A549 (cell line): ENCODE data around the gene ACR. TPM values are rescaled to one million over a fixed set of nuclear protein-coding genes. Genes with fewer than 3 reads are reported as not detected.

Experiments used
- ATAC-seq, 2 experiments: fragments of 200-7000 bp in 1 of 2; fragments of >200 bp in 1 of 2; cut with Nextera tagmentation in 1 of 2; cut with Tn5 transposase in 1 of 2; 3 replicates each; pipeline versions ENCODE4 v1.8.0 to v1.9.1; 2018 to 2020; ENCODE audit warnings: mild to moderate bottlenecking in 1 of 2, moderate library complexity in 1 of 2
- CTCF ChIA-PET: fragments of 300-600 bp; sonication (Branson Sonifier 250); formaldehyde crosslinking; extraction: SDS; loops from one replicate; lab custom pipeline; 2021; ENCODE audit warnings: antibody characterized with exemption, inconsistent platforms; lab: Yijun Ruan, JAX
- POLR2A ChIA-PET: fragments of 350-600 bp; formaldehyde crosslinking; extraction: SDS; loops from one replicate; lab custom pipeline; 2021; ENCODE audit warnings: antibody characterized with exemption, inconsistent platforms; lab: Yijun Ruan, JAX
- DNase-seq, 2 experiments: peaks; one replicate each; pipeline versions ENCODE4 v3.0.0 to v3.0.0-alpha.2; 2011 to 2016; ENCODE audit warnings: low read depth in 1 of 2, low spot score in 1 of 2
- FAIRE-seq: peaks from 2 replicates; lab custom pipeline; 2011; peaks lifted over from hg19 to GRCh38; lab: Jason Lieb, UNC
- H3K27ac ChIP-seq, 2 experiments: fragments of >200 bp; sonication (Bioruptor Twin); formaldehyde crosslinking; 3 replicates each; pipeline ENCODE4 v1.5.1; 2016 to 2017
- H3K4me1 ChIP-seq: fragments of >200 bp; sonication (Bioruptor Twin); formaldehyde crosslinking; 3 replicates; pipeline ENCODE4 v1.6.1; 2016
- H3K4me2 ChIP-seq: fragments of >200 bp; sonication (Bioruptor Twin); formaldehyde crosslinking; 3 replicates; pipeline ENCODE4 v1.6.1; 2016
- H3K4me3 ChIP-seq: fragments of >200 bp; sonication (Bioruptor Twin); formaldehyde crosslinking; 3 replicates; pipeline ENCODE4 v1.5.1; 2016
- H3K9me3 ChIP-seq: fragments of >200 bp; sonication (Bioruptor Twin); formaldehyde crosslinking; 3 replicates; pipeline ENCODE4 v1.6.1; 2016
- CBX8 ChIP-seq: fragments of 200-600 bp; sonication (generic); IDR thresholded peaks from 2 replicates; pipeline ENCODE4 v1.6.1; 2016
- CHD2 ChIP-seq: fragments of 150-350 bp; IDR thresholded peaks from 2 replicates; pipeline ENCODE4 v1.6.1; 2014; ENCODE audit warnings: low read length; ENCODE audit not compliant: partially characterized antibody
- CHD4 ChIP-seq: fragments of 200-600 bp; sonication (generic); IDR thresholded peaks from 2 replicates; pipeline ENCODE4 v1.6.1; 2016; ENCODE audit warnings: antibody characterized with exemption, mild to moderate bottlenecking, borderline replicate concordance
- CTCF ChIP-seq: fragments of >200 bp; sonication (Bioruptor Twin); formaldehyde crosslinking; IDR thresholded peaks from 3 replicates; pipeline ENCODE4 v1.5.1; 2016
- E2F6 ChIP-seq: IDR thresholded peaks from 2 replicates; pipeline ENCODE4 v1.6.1; 2012; ENCODE audit warnings: low read depth, borderline replicate concordance
- EP300 ChIP-seq, 2 experiments: fragments of >200 bp; sonication (Bioruptor Twin); formaldehyde crosslinking; IDR thresholded peaks; 2 replicates in 1 of 2; 3 replicates in 1 of 2; pipeline ENCODE4 v1.6.1; 2016 to 2017
- ESRRA ChIP-seq: fragments of 150-350 bp; IDR thresholded peaks from 2 replicates; pipeline ENCODE4 v1.6.1; 2014; ENCODE audit warnings: mild to moderate bottlenecking, low read length, borderline replicate concordance
- HEYL ChIP-seq: fragments of 250-450 bp; sonication (Bioruptor Pico); IDR thresholded peaks from 2 replicates; pipeline ENCODE4 v1.8.0; 2021; ENCODE audit warnings: mild to moderate bottlenecking, moderate library complexity
- HMGXB4 ChIP-seq: fragments of 250-450 bp; sonication (Bioruptor Pico); IDR thresholded peaks from 2 replicates; pipeline ENCODE4 v1.5.0; 2021; ENCODE audit warnings: mild to moderate bottlenecking, moderate library complexity, borderline replicate concordance
- HOXA7 ChIP-seq: fragments of 250-450 bp; sonication (Bioruptor Pico); IDR thresholded peaks from 2 replicates; pipeline ENCODE4 v1.5.0; 2020; ENCODE audit warnings: mild to moderate bottlenecking, moderate library complexity
- HOXB13 ChIP-seq: fragments of 250-450 bp; sonication (Bioruptor Pico); IDR thresholded peaks from 2 replicates; pipeline ENCODE4 v1.5.0; 2020; ENCODE audit warnings: low read depth, mild to moderate bottlenecking, moderate library complexity
- HOXB5 ChIP-seq: fragments of 250-450 bp; sonication (Bioruptor Pico); IDR thresholded peaks from 2 replicates; pipeline ENCODE4 v1.5.0; 2020; ENCODE audit warnings: mild to moderate bottlenecking, moderate library complexity
- JUN ChIP-seq, 2 experiments: fragments of >200 bp; sonication (Bioruptor Twin); formaldehyde crosslinking; IDR thresholded peaks; 2 replicates in 1 of 2; 3 replicates in 1 of 2; pipeline ENCODE4 v1.6.1; 2016 to 2017
- JUNB ChIP-seq: fragments of >200 bp; sonication (Bioruptor Twin); formaldehyde crosslinking; IDR thresholded peaks from 2 replicates; pipeline ENCODE4 v1.6.1; 2016
- MAFK ChIP-seq: fragments of 450-650 bp; IDR thresholded peaks from 2 replicates; pipeline ENCODE4 v1.6.1; 2014; ENCODE audit not compliant: partially characterized antibody
- MAX ChIP-seq: IDR thresholded peaks from 2 replicates; pipeline ENCODE4 v1.6.1; 2012
- MAZ ChIP-seq: fragments of 150-350 bp; IDR thresholded peaks from 2 replicates; pipeline ENCODE4 v1.6.1; 2014; ENCODE audit warnings: antibody characterized with exemption, low read depth, low read length, borderline replicate concordance
- MYC ChIP-seq: IDR thresholded peaks from 2 replicates; pipeline ENCODE4 v1.6.1; 2012; ENCODE audit warnings: mild to moderate bottlenecking, inconsistent platforms, low read length, improper control_type of control experiment, borderline replicate concordance
- PBX3 ChIP-seq: IDR thresholded peaks from 2 replicates; pipeline ENCODE4 v1.6.1; 2012
- PHF8 ChIP-seq: fragments of 200-600 bp; sonication (generic); IDR thresholded peaks from 2 replicates; pipeline ENCODE4 v1.6.1; 2016; ENCODE audit warnings: low read depth, mild to moderate bottlenecking, antibody characterized with exemption, moderate library complexity, borderline replicate concordance
- POLR2AphosphoS2 ChIP-seq: conservative IDR thresholded peaks from 2 replicates; pipeline ENCODE4 v1.6.1; 2012; ENCODE audit warnings: low read length, improper control_type of control experiment, inconsistent platforms
- RAD21 ChIP-seq, 2 experiments: fragments of >200 bp in 1 of 2; sonication (Bioruptor Twin) in 1 of 2; formaldehyde crosslinking in 1 of 2; IDR thresholded peaks in 1 of 2; conservative IDR thresholded peaks in 1 of 2; 2 replicates in 1 of 2; 3 replicates in 1 of 2; pipeline ENCODE4 v1.6.1; 2012 to 2018; ENCODE audit warnings: inconsistent platforms in 1 of 2
- RNF2 ChIP-seq: fragments of 200-600 bp; sonication (generic); IDR thresholded peaks from 2 replicates; pipeline ENCODE4 v1.6.1; 2016; ENCODE audit warnings: low read depth, mild to moderate bottlenecking, antibody characterized with exemption, moderate library complexity, borderline replicate concordance
- SMC3 ChIP-seq: fragments of >200 bp; sonication (Bioruptor Twin); formaldehyde crosslinking; IDR thresholded peaks from 3 replicates; pipeline ENCODE4 v1.6.1; 2018; ENCODE audit warnings: inconsistent platforms
- TFCP2L1 ChIP-seq: fragments of 250-450 bp; sonication (Bioruptor Pico); IDR thresholded peaks from 2 replicates; pipeline ENCODE4 v1.5.0; 2021; ENCODE audit warnings: mild to moderate bottlenecking
- USF2 ChIP-seq: fragments of 450-650 bp; IDR thresholded peaks from 2 replicates; pipeline ENCODE4 v1.6.1; 2014; ENCODE audit warnings: antibody characterized with exemption
- ZNF302 ChIP-seq: fragments of 250-450 bp; sonication (Bioruptor Pico); IDR thresholded peaks from 2 replicates; pipeline ENCODE4 v1.9.0; 2021; ENCODE audit warnings: inconsistent platforms, mild to moderate bottlenecking, moderate library complexity
- WGBS: methylation state at CpG from one replicate; pipeline ENCODE4 v1.1.6; 2017; ENCODE audit errors: missing lambda C conversion rate; 5-methylcytosine and 5-hydroxymethylcytosine counted together
- polyA plus RNA-seq, 4 experiments: library from polyadenylated mRNA; depleted of rRNA in 3 of 4; stranded (reverse); fragments of >200 nt; fragmentation: RNase III in 1 of 4; extraction: RNeasy Plus Mini Kit Qiagen cat#74134 plus additional on column Dnase treatment in 1 of 4; gene quantifications; 2 replicates in 3 of 4; 3 replicates in 1 of 4; pipeline ENCODE4 v1.2.3, GENCODE V29; 2011 to 2017

Gene ACR
- polyA plus RNA-seq, 2 of the 4 experiments (the other 2 are of a cell fraction) = not detected

- Histone ChIP-seq H3K4me2 (no peak overlapping the region), H3K4me3 (no peak overlapping the region), H3K9me3 (no peaks in the 10 kb centered on the region), H3K27ac (no peak overlapping the region), H3K4me1 (no peaks in the 10 kb centered on the region)
- DNase-seq (no peak), FAIRE-seq (no peak), ATAC-seq (no peak)
- WGBS = 90% methylated on average over 22 of the region's 22 CpGs
- CTCF ChIA-PET = interaction anchor here (1.8 kb wide), 1 partner anchor 18 kb away, joined by 5 read pairs; no protein-coding TSS in a partner anchor
- no peak for TF ChIP-seq CBX8
- TF ChIP-seq POLR2AphosphoS2 = no peak
- no peak for TF ChIP-seq MAX
- TF ChIP-seq CHD2 = no peak
- no peak for TF ChIP-seq PBX3
- no peak for TF ChIP-seq HMGXB4 (CRISPR knock-in tag)
- TF ChIP-seq MYC = no peak
- no peak for TF ChIP-seq CTCF
- TF ChIP-seq TFCP2L1 = no peak
- TF ChIP-seq ESRRA = no peak
- no peak for TF ChIP-seq CHD4
- no peak for TF ChIP-seq HOXB5
- no peak for TF ChIP-seq ZNF302
- no peak for TF ChIP-seq HEYL (CRISPR knock-in tag)
- no peak for TF ChIP-seq EP300 (IDR thresholded peaks at IDR 0.05)
- no peak for TF ChIP-seq MAFK
- no peak for TF ChIP-seq MAZ
- no peak for TF ChIP-seq USF2
- POLR2A ChIA-PET = no interaction called here
Measured at GRCh38 chr22:50714631-50715179, 23.3 kb upstream of the ACR start.

GRCh38 chr22:50715250-50715649 is 22.8 kb upstream of the ACR start:
- H3K27ac ChIP-seq = no peak overlapping the region
- WGBS = 81% methylated on average over 6 of the region's 9 CpGs
- no peak overlapping the region for H3K4me2 ChIP-seq
- TF ChIP-seq RAD21 (conservative IDR thresholded peaks at IDR 0.05 in 1 of 2, IDR thresholded peaks at IDR 0.05 in 1 of 2) = no peak
- TF ChIP-seq EP300 (IDR thresholded peaks at IDR 0.05) = no peak
- no peak for TF ChIP-seq HOXB5
- TF ChIP-seq MAFK = no peak
- TF ChIP-seq HOXA7 (CRISPR knock-in tag) = no peak
- TF ChIP-seq SMC3 = no peak
- TF ChIP-seq ZNF302 = no peak
- TF ChIP-seq JUNB = no peak
- TF ChIP-seq RNF2 = no peak
- no peak for TF ChIP-seq JUN (IDR thresholded peaks at IDR 0.05)
- TF ChIP-seq MAZ = no peak
- TF ChIP-seq PHF8 = no peak
- TF ChIP-seq HOXB13 (CRISPR knock-in tag) = no peak
- no peak for TF ChIP-seq CBX8
- no peak for TF ChIP-seq ESRRA
- TF ChIP-seq E2F6 = no peak
- POLR2A ChIA-PET = no interaction called here
- FAIRE-seq (no peak), DNase-seq (no peak), ATAC-seq (no peak)
- no peaks in the 10 kb centered on the region for H3K4me1 ChIP-seq
- no peak overlapping the region for H3K4me3 ChIP-seq
- CTCF ChIA-PET = interaction anchor here (0.8 to 1.8 kb wide), 2 partner anchors 11 to 17 kb away, joined by 3 to 5 read pairs; no protein-coding TSS in a partner anchor
- H3K9me3 ChIP-seq = no peaks in the 10 kb centered on the region
